Thyroid gland (tissue), 4 donors: ENCODE data around the gene AAMP.

Source experiments
- POLR2A ChIP-seq, 2 donors: fragments of 450-650 bp; IDR thresholded peaks; one replicate each; pipeline ENCODE4 v1.6.1; 2017; ENCODE audit warnings: antibody characterized with exemption in 2 of 2, mild to moderate bottlenecking in 2 of 2, moderate library complexity in 1 of 2
- TF ChIP-seq, protein P1 (sequence below), 6 experiments: fragments of 200-600 bp in 3 of 6; fragments of 450-650 bp in 3 of 6; sonication (generic) in 3 of 6; IDR thresholded peaks; one replicate each; pipeline ENCODE4 v1.5.1; 2016 to 2019; ENCODE audit warnings: antibody characterized with exemption in 6 of 6, mild to moderate bottlenecking in 2 of 6, inconsistent platforms in 1 of 6, moderate library complexity in 1 of 6

DNA sequence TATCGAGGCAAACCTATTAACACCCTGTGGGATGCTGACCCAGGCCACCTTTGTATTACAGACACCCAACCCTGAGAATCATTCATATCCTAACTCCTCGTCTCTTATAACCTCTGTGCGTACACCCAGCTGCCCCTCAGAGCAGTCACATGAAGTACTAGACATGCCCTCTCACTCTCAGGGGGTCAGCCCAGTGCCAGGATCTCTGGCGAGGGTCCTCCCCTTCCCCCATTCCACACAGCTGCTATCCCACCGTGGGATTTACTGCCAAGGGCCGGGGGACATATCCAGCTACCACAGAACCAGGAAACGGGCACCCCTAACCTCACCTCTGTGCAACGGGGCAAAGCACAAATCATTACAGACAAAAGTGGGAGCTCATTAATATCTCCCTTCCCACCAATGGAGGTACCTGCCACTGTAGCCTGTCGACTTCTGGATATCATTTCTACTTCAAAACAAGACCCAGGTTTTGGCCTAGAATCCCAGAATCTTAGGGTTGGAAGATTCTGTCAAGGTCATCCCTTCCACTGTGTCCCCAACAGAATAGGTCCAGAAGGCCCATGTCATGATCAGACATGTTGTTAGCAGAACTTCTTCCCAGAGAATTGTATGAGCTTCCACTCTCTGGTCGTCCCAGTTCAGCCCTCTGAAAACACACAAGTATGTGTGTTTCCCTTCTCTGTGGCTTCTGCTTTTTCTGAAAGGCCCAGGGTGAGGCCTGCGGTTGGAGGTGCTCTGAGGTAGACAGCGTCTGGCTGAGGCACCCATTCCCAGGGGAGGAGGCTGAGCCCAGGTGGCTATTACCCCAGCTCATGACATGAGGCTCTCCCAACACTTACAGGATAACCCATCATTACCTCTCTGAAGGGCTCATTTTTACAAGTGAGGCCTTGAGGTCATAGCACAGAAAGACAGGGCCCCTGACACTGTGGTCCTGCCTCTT lies 20.7 kb upstream of the AAMP start:
- TF ChIP-seq, protein P1, sequence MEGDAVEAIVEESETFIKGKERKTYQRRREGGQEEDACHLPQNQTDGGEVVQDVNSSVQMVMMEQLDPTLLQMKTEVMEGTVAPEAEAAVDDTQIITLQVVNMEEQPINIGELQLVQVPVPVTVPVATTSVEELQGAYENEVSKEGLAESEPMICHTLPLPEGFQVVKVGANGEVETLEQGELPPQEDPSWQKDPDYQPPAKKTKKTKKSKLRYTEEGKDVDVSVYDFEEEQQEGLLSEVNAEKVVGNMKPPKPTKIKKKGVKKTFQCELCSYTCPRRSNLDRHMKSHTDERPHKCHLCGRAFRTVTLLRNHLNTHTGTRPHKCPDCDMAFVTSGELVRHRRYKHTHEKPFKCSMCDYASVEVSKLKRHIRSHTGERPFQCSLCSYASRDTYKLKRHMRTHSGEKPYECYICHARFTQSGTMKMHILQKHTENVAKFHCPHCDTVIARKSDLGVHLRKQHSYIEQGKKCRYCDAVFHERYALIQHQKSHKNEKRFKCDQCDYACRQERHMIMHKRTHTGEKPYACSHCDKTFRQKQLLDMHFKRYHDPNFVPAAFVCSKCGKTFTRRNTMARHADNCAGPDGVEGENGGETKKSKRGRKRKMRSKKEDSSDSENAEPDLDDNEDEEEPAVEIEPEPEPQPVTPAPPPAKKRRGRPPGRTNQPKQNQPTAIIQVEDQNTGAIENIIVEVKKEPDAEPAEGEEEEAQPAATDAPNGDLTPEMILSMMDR (IDR thresholded peaks at IDR 0.05) = no peak
- no peak for TF ChIP-seq POLR2A (IDR thresholded peaks at IDR 0.05)
